HEK293 (cell line): ENCODE data around the gene VSIG8.

Source experiments
- CTCF ChIA-PET: fragments of 350-600 bp; formaldehyde crosslinking; extraction: SDS; loops from one replicate; lab custom pipeline; 2021; ENCODE audit warnings: antibody characterized with exemption; lab: Yijun Ruan, JAX
- POLR2A ChIA-PET: fragments of 300-600 bp; formaldehyde crosslinking; extraction: SDS; loops from one replicate; lab custom pipeline; 2020; ENCODE audit warnings: antibody characterized with exemption, inconsistent platforms; lab: Yijun Ruan, JAX
- H3K27ac ChIP-seq: fragments of 200-500 bp; sonication (Bioruptor generic); 2 replicates; pipeline ENCODE4 v1.5.1; 2014; ENCODE audit warnings: low read depth, low read length, control low read depth, inconsistent platforms; ENCODE audit errors: extremely low read depth
- H3K36me3 ChIP-seq, 2 experiments: fragments of 200-500 bp in 1 of 2; sonication (Bioruptor generic) in 1 of 2; 1 replicate in 1 of 2; 2 replicates in 1 of 2; pipeline ENCODE4 v1.5.1; 2014 to 2017; ENCODE audit warnings: inconsistent platforms in 2 of 2, low read length in 2 of 2; ENCODE audit not compliant: control insufficient read depth in 2 of 2, insufficient read depth in 1 of 2
- H3K4me1 ChIP-seq: fragments of 200-500 bp; sonication (Bioruptor generic); 2 replicates; pipeline ENCODE4 v1.5.1; 2014; ENCODE audit warnings: mild to moderate bottlenecking, low read length, inconsistent platforms; ENCODE audit not compliant: control insufficient read depth, insufficient read depth
- H3K4me3 ChIP-seq: 2 replicates; pipeline ENCODE4 v1.5.1; 2011; ENCODE audit warnings: low read depth, mild to moderate bottlenecking, control low read depth, low read length, moderate library complexity
- H3K9me3 ChIP-seq: fragments of 200-500 bp; sonication (Bioruptor generic); 2 replicates; pipeline ENCODE4 v1.5.1; 2014; ENCODE audit warnings: low read depth, low read length, inconsistent platforms; ENCODE audit not compliant: control insufficient read depth, insufficient read depth
- ELK4 ChIP-seq: IDR thresholded peaks from 2 replicates; pipeline ENCODE4 v1.6.1; 2011; ENCODE audit warnings: mild to moderate bottlenecking, low read depth, low read length, borderline replicate concordance
- HOXD13 ChIP-seq: sonication (generic); formaldehyde crosslinking; IDR thresholded peaks from 2 replicates; pipeline ENCODE4 v1.8.0; 2022; ENCODE audit warnings: missing genetic modification reagents, borderline replicate concordance
- KLF7 ChIP-seq: fragments of 450-650 bp; formaldehyde crosslinking; IDR thresholded peaks from 2 replicates; pipeline ENCODE4 v1.5.1; 2016; ENCODE audit warnings: missing biosample characterization, missing genetic modification characterization, borderline replicate concordance
- PBX3 ChIP-seq: sonication (generic); formaldehyde crosslinking; IDR thresholded peaks from 2 replicates; pipeline ENCODE4 v1.8.1; 2022; ENCODE audit warnings: mild to moderate bottlenecking, moderate library complexity, missing genetic modification reagents
- PRDM10 ChIP-seq: fragments of 450-650 bp; formaldehyde crosslinking; IDR thresholded peaks from 2 replicates; pipeline ENCODE4 v1.5.1; 2016; ENCODE audit warnings: missing biosample characterization, missing genetic modification characterization
- SALL2 ChIP-seq: fragments of 450-650 bp; formaldehyde crosslinking; IDR thresholded peaks from 2 replicates; pipeline ENCODE4 v1.5.0; 2017; ENCODE audit warnings: missing biosample characterization, mild to moderate bottlenecking, missing genetic modification characterization, borderline replicate concordance
- SP7 ChIP-seq: fragments of 450-650 bp; formaldehyde crosslinking; IDR thresholded peaks from 2 replicates; pipeline ENCODE4 v1.5.1; 2016; ENCODE audit warnings: missing biosample characterization, missing genetic modification characterization
- ZFHX2 ChIP-seq: fragments of 450-650 bp; formaldehyde crosslinking; conservative IDR thresholded peaks from 2 replicates; pipeline ENCODE4 v1.5.1; 2016; ENCODE audit warnings: missing biosample characterization, missing genetic modification characterization
- ZNF114 ChIP-seq: fragments of 450-650 bp; formaldehyde crosslinking; IDR thresholded peaks from 2 replicates; pipeline ENCODE4 v1.5.0; 2017; ENCODE audit warnings: missing biosample characterization, missing genetic modification characterization
- ZNF155 ChIP-seq: fragments of 450-650 bp; formaldehyde crosslinking; IDR thresholded peaks from 2 replicates; pipeline ENCODE4 v1.5.1; 2016; ENCODE audit warnings: missing biosample characterization, missing genetic modification characterization
- ZNF184 ChIP-seq: fragments of 450-650 bp; IDR thresholded peaks from 2 replicates; pipeline ENCODE4 v1.5.1; 2018; ENCODE audit warnings: missing biosample characterization, mild to moderate bottlenecking, missing genetic modification characterization
- ZNF23 ChIP-seq: fragments of 450-650 bp; formaldehyde crosslinking; IDR thresholded peaks from 2 replicates; pipeline ENCODE4 v1.5.1; 2016; ENCODE audit warnings: missing biosample characterization, missing genetic modification characterization, borderline replicate concordance
- ZNF350 ChIP-seq: fragments of 450-650 bp; formaldehyde crosslinking; IDR thresholded peaks from 2 replicates; pipeline ENCODE4 v1.5.0; 2017; ENCODE audit warnings: missing biosample characterization, mild to moderate bottlenecking, missing genetic modification characterization
- ZNF423 ChIP-seq: fragments of 450-650 bp; formaldehyde crosslinking; IDR thresholded peaks from 2 replicates; pipeline ENCODE4 v1.5.1; 2016; ENCODE audit warnings: missing biosample characterization, missing genetic modification characterization
- ZNF433 ChIP-seq: fragments of 450-650 bp; formaldehyde crosslinking; IDR thresholded peaks from 2 replicates; pipeline ENCODE4 v1.5.1; 2016; ENCODE audit warnings: missing biosample characterization, missing genetic modification characterization, low read depth
- ZNF449 ChIP-seq: fragments of 450-650 bp; formaldehyde crosslinking; IDR thresholded peaks from 2 replicates; pipeline ENCODE4 v1.5.1; 2017; ENCODE audit warnings: missing biosample characterization, mild to moderate bottlenecking, missing genetic modification characterization, moderate library complexity
- ZNF580 ChIP-seq: fragments of 450-650 bp; formaldehyde crosslinking; IDR thresholded peaks from 2 replicates; pipeline ENCODE4 v1.5.1; 2016; ENCODE audit warnings: missing biosample characterization, missing genetic modification characterization
- ZNF600 ChIP-seq: fragments of 450-650 bp; formaldehyde crosslinking; IDR thresholded peaks from 2 replicates; pipeline ENCODE4 v1.5.1; 2016; ENCODE audit warnings: missing biosample characterization, missing genetic modification characterization
- ZNF629 ChIP-seq: fragments of 450-650 bp; formaldehyde crosslinking; IDR thresholded peaks from 2 replicates; pipeline ENCODE4 v1.5.1; 2017; ENCODE audit warnings: missing biosample characterization, missing genetic modification characterization
- ZNF639 ChIP-seq: fragments of 450-650 bp; formaldehyde crosslinking; IDR thresholded peaks from 2 replicates; pipeline ENCODE4 v1.5.1; 2016; ENCODE audit warnings: missing biosample characterization, missing genetic modification characterization
- ZNF660 ChIP-seq: fragments of 450-650 bp; IDR thresholded peaks from 2 replicates; pipeline ENCODE4 v1.5.1; 2018; ENCODE audit warnings: missing biosample characterization, mild to moderate bottlenecking, missing genetic modification characterization
- ZNF670 ChIP-seq: fragments of 450-650 bp; formaldehyde crosslinking; IDR thresholded peaks from 2 replicates; pipeline ENCODE4 v1.5.1; 2016; ENCODE audit warnings: missing biosample characterization, missing genetic modification characterization, low read depth
- ZSCAN18 ChIP-seq: fragments of 450-650 bp; formaldehyde crosslinking; IDR thresholded peaks from 2 replicates; pipeline ENCODE4 v1.5.1; 2016; ENCODE audit warnings: missing biosample characterization, missing genetic modification characterization

VSIG8 gene

GRCh38 chr1:159882527-159882862 is 20.0 kb upstream of the VSIG8 start (continued):
- TF ChIP-seq PRDM10 = peak; percentile 38; the same call in 1 of the 2 replicates
- peak; percentile 46; the same call in 1 of the 2 replicates for TF ChIP-seq ZFHX2 (tag by site-specific recombination)
- TF ChIP-seq ZNF580 = no peak
- TF ChIP-seq ZNF660 (tag by site-specific recombination) = no peak
- TF ChIP-seq ZNF423 (tag by site-specific recombination) = no peak
- TF ChIP-seq ZNF670 (tag by site-specific recombination) = no peak
- TF ChIP-seq KLF7 (tag by site-specific recombination) = no peak

GRCh38 chr1:159881622-159882526 is 19.4 kb upstream of the VSIG8 start:
- Histone ChIP-seq H3K4me1 (peaks cover 11% of the 10 kb centered on the region), H3K9me3 (no peaks in the 10 kb centered on the region), H3K36me3 (no peaks in the 10 kb centered on the region), H3K27ac (no peak overlapping the region), H3K4me3 (no peak overlapping the region)
- POLR2A ChIA-PET = interaction anchor here (1.6 kb wide), 1 partner anchor 28 kb away, joined by 5 read pairs; no protein-coding TSS in a partner anchor
- CTCF ChIA-PET = interaction anchor here (0.6 to 4.5 kb wide), 9 partner anchors 8 to 269 kb away, joined by 3 to 21 read pairs (median 5); no protein-coding TSS in a partner anchor
- peak; percentile 64 for TF ChIP-seq SP7
- TF ChIP-seq ZNF423 (tag by site-specific recombination) = no peak
- TF ChIP-seq PBX3 = no peak
- TF ChIP-seq ZNF23 (tag by site-specific recombination) = no peak
- TF ChIP-seq ZNF155 (tag by site-specific recombination) = peak; percentile 42; the same call in 1 of the 2 replicates
- TF ChIP-seq SALL2 = 0 out of 2 replicates have a peak, but pooled peaks have one; percentile 12
- no peak for TF ChIP-seq HOXD13
- TF ChIP-seq ZNF449 = no peak
- no peak for TF ChIP-seq ZNF114 (tag by site-specific recombination)
- peak; percentile 43; the same call in 1 of the 2 replicates for TF ChIP-seq ZNF350 (tag by site-specific recombination)
- TF ChIP-seq ZNF433 = no peak
- no peak for TF ChIP-seq ELK4
- TF ChIP-seq ZSCAN18 (tag by site-specific recombination) = no peak
- TF ChIP-seq ZNF600 (tag by site-specific recombination) = peak; percentile 92
- no peak for TF ChIP-seq ZNF629 (tag by site-specific recombination)
- no peak for TF ChIP-seq ZNF639
- peak; percentile 75; the same call in 1 of the 2 replicates for TF ChIP-seq ZNF184 (tag by site-specific recombination)
